B cell (primary cell): ENCODE measurements around the gene DPYSL3. TPM values are rescaled to one million over a fixed set of nuclear protein-coding genes. Genes with fewer than 3 reads are reported as not detected.

ENCODE experiments used
- ATAC-seq: fragments of 200-7000 bp; cut with Tn5 transposase; one replicate; pipeline ENCODE4 v1.10.0; 2021; ENCODE audit warnings: low read depth, mild to moderate bottlenecking, moderate number of reproducible peaks, moderate library complexity
- CTCF ChIA-PET: fragments of 350-600 bp; sonication (Branson Sonifier 250); formaldehyde crosslinking; loops from one replicate; lab custom pipeline; 2021; ENCODE audit warnings: antibody characterized with exemption, inconsistent platforms; lab: Charles Lee
- POLR2A ChIA-PET: fragments of 350-600 bp; sonication (Branson Sonifier 250); formaldehyde crosslinking; loops from one replicate; lab custom pipeline; 2021; ENCODE audit warnings: antibody characterized with exemption; lab: Charles Lee
- DNase-seq: peaks from one replicate; pipeline ENCODE4 v3.0.0; 2013
- H2AFZ ChIP-seq: 2 replicates; pipeline ENCODE4 v1.6.1; 2012; ENCODE audit warnings: mild to moderate bottlenecking, low read depth, low read length; ENCODE audit not compliant: insufficient read depth, poor library complexity, severe bottlenecking
- H3K27ac ChIP-seq, 2 donors: 1 replicate in 1 of 2; 2 replicates in 1 of 2; pipeline ENCODE4 v1.5.1; 2012 to 2013; ENCODE audit warnings: low read length in 2 of 2, mild to moderate bottlenecking in 2 of 2, moderate library complexity in 1 of 2
- H3K27me3 ChIP-seq, 4 experiments: fragments of 200-600 bp in 1 of 4; sonication (generic) in 1 of 4; replicated peaks in 1 of 4; 1 replicate in 2 of 4; 2 replicates in 2 of 4; pipeline versions ENCODE4 v1.6.1 to v1.7.0; 2013 to 2016; ENCODE audit warnings: low read length in 3 of 4, mild to moderate bottlenecking in 2 of 4, mixed read lengths in 1 of 4, moderate library complexity in 1 of 4; ENCODE audit not compliant: insufficient read depth in 4 of 4, control insufficient read depth in 3 of 4; ENCODE audit errors: control extremely low read depth in 1 of 4
- H3K36me3 ChIP-seq, 2 experiments: replicated peaks in 1 of 2; 1 replicate in 1 of 2; 2 replicates in 1 of 2; pipeline versions ENCODE4 v1.6.1 to v1.7.1; 2013; ENCODE audit warnings: low read length in 1 of 2; ENCODE audit not compliant: insufficient read depth in 2 of 2, control insufficient read depth in 1 of 2; ENCODE audit errors: control extremely low read depth in 1 of 2, extremely low read depth in 1 of 2
- H3K4me1 ChIP-seq, 2 donors: fragments of 200-600 bp in 1 of 2; sonication (generic) in 1 of 2; 1 replicate in 1 of 2; 2 replicates in 1 of 2; pipeline versions ENCODE4 v1.5.1 to v1.6.1; 2013 to 2017; ENCODE audit warnings: low read length in 2 of 2; ENCODE audit not compliant: control insufficient read depth in 2 of 2, insufficient read depth in 2 of 2
- H3K4me2 ChIP-seq: replicated peaks from 2 replicates; pipeline ENCODE3; 2012; ENCODE audit warnings: mild to moderate bottlenecking, low read depth, low read length; ENCODE audit not compliant: poor library complexity, severe bottlenecking
- H3K4me3 ChIP-seq, 5 experiments: fragments of 200-600 bp in 1 of 5; sonication (generic) in 1 of 5; 1 replicate in 3 of 5; 2 replicates in 2 of 5; pipeline versions ENCODE4 v1.5.1 to v1.7.0; 2011 to 2016; ENCODE audit warnings: low read length in 4 of 5, mild to moderate bottlenecking in 4 of 5, low read depth in 2 of 5, control low read depth in 1 of 5, moderate library complexity in 1 of 5; ENCODE audit not compliant: insufficient read depth in 1 of 5; ENCODE audit errors: control extremely low read depth in 1 of 5, extremely low read depth in 1 of 5
- H3K79me2 ChIP-seq: fragments of 200-600 bp; sonication (generic); one replicate; pipeline ENCODE4 v1.6.0; 2016; ENCODE audit warnings: low read length; ENCODE audit not compliant: control insufficient read depth, insufficient read depth
- H3K9ac ChIP-seq: fragments of 200-600 bp; sonication (generic); 2 replicates; pipeline ENCODE4 v1.6.1; 2017; ENCODE audit warnings: mild to moderate bottlenecking, low read length, moderate library complexity
- H3K9me3 ChIP-seq, 3 donors: one replicate each; pipeline versions ENCODE4 v1.6.1 to v1.7.1; 2013; ENCODE audit warnings: low read length in 2 of 3; ENCODE audit not compliant: control insufficient read depth in 2 of 3, insufficient read depth in 1 of 3; ENCODE audit errors: control extremely low read depth in 1 of 3
- H4K20me1 ChIP-seq: 2 replicates; pipeline ENCODE4 v1.6.0; 2012; ENCODE audit warnings: mild to moderate bottlenecking, low read length; ENCODE audit not compliant: insufficient read depth, control insufficient read depth, poor library complexity, severe bottlenecking
- H3K27ac Mint-ChIP-seq: one replicate; pipeline ENCODE4 v1.8.0; 2021; ENCODE audit warnings: mixed read lengths
- H3K27me3 Mint-ChIP-seq: one replicate; pipeline ENCODE4 v1.8.0; 2021; ENCODE audit warnings: mixed read lengths
- H3K4me1 Mint-ChIP-seq: one replicate; pipeline ENCODE4 v1.8.0; 2021; ENCODE audit warnings: mixed read lengths
- H3K4me3 Mint-ChIP-seq: one replicate; pipeline ENCODE4 v1.8.0; 2021; ENCODE audit warnings: mixed read lengths
- H3K9me3 Mint-ChIP-seq: one replicate; pipeline ENCODE4 v1.8.0; 2022; ENCODE audit warnings: mixed read lengths; ENCODE audit not compliant: insufficient read depth
- CTCF ChIP-seq: fragments of 200-600 bp; IDR thresholded peaks from one replicate; pipeline ENCODE4 v1.8.0; 2022; ENCODE audit warnings: antibody characterized with exemption, mild to moderate bottlenecking
- EZH2 ChIP-seq: IDR thresholded peaks from 2 replicates; pipeline ENCODE4 v1.6.1; 2012; ENCODE audit warnings: borderline replicate concordance, low read depth, mild to moderate bottlenecking, moderate library complexity, low read length; ENCODE audit not compliant: insufficient read depth, poor library complexity, severe bottlenecking
- WGBS: methylation state at CpG from one replicate; pipeline ENCODE4 v1.1.5; 2013; ENCODE audit warnings: missing lambda C conversion rate; ENCODE audit not compliant: insufficient coverage; 5-methylcytosine and 5-hydroxymethylcytosine counted together
- intact Hi-C: fragments of 100-400 bp; cut with micrococcal nuclease; formaldehyde crosslinking; loops from one replicate; pipeline ENCODE4 v1.10.0; 2022
- polyA plus RNA-seq: library from polyadenylated mRNA; depleted of rRNA; stranded (reverse); fragments of >200 nt; gene quantifications from 2 replicates; pipeline ENCODE4 v1.2.3, GENCODE V29; 2012
- total RNA-seq, 2 donors: library from RNA; stranded (reverse); fragments of 120-200 nt in 1 of 2; gene quantifications; 1 replicate in 1 of 2; 2 replicates in 1 of 2; pipeline versions ENCODE4 v1.2.3 to v1.2.4, GENCODE V29; 2013 to 2022

The DPYSL3 gene
- total and polyA plus RNA-seq, 2 donors (not counting 1 experiment from before 2014, with no cell fraction given) = not detected

GRCh38 chr5:147349241-147349640 is 160.6 kb downstream of the DPYSL3 start:
- no peaks in the 10 kb centered on the region for H3K4me1 ChIP-seq
- H3K36me3 ChIP-seq = no peaks in the 10 kb centered on the region
- intact Hi-C loops = no loop called here
- CTCF ChIA-PET = no interaction called here
- Mint-ChIP-seq H3K4me1 (no peaks in the 10 kb centered on the region), H3K27ac (no peak overlapping the region), H3K9me3 (no peaks in the 10 kb centered on the region), H3K4me3 (no peak overlapping the region), H3K27me3 (no peaks in the 10 kb centered on the region)
- H2AFZ ChIP-seq = no peak overlapping the region
- H3K27ac ChIP-seq = no peak overlapping the region
- ATAC-seq (no peak), DNase-seq (no peak)
- no peaks in the 10 kb centered on the region for H4K20me1 ChIP-seq
- no peaks in the 10 kb centered on the region for H3K79me2 ChIP-seq
- no peak for TF ChIP-seq CTCF
- no peak for TF ChIP-seq EZH2
- H3K4me3 ChIP-seq = no peak overlapping the region
- H3K27me3 ChIP-seq = peaks cover 0 to 4% (median 0%) of the 10 kb centered on the region in 4 experiments
- no peak overlapping the region for H3K4me2 ChIP-seq
- WGBS = no CpG with 5 or more reads among the region's 2 CpGs
- peaks cover 0 to 2% (median 0%) of the 10 kb centered on the region in 3 donors for H3K9me3 ChIP-seq
- no peak overlapping the region for H3K9ac ChIP-seq
- POLR2A ChIA-PET = no interaction called here

GRCh38 chr5:147348451-147348850 is 161.4 kb downstream of the DPYSL3 start:
- Histone ChIP-seq H3K4me2 (no peak overlapping the region), H3K27ac (no peak overlapping the region), H3K36me3 (no peaks in the 10 kb centered on the region), H3K4me1 (no peaks in the 10 kb centered on the region), H3K4me3 (no peak overlapping the region), H3K27me3 (peaks cover 0 to 4% (median 0%) of the 10 kb centered on the region in 4 experiments), H3K9ac (no peak overlapping the region), H4K20me1 (no peaks in the 10 kb centered on the region), H3K79me2 (no peaks in the 10 kb centered on the region), H3K9me3 (peaks cover 0 to 2% (median 0%) of the 10 kb centered on the region in 3 donors), H2AFZ (no peak overlapping the region)
- no peak for DNase-seq
- intact Hi-C loops = no loop called here
- CTCF ChIA-PET = no interaction called here
- POLR2A ChIA-PET = no interaction called here
- H3K4me1 Mint-ChIP-seq = no peaks in the 10 kb centered on the region
- ATAC-seq = no peak
- 80% methylated on average over 2 of the region's 5 CpGs for WGBS
- no peak overlapping the region for H3K27ac Mint-ChIP-seq
- TF ChIP-seq CTCF = no peak
- TF ChIP-seq EZH2 = no peak
- H3K27me3 Mint-ChIP-seq = no peaks in the 10 kb centered on the region
- H3K4me3 Mint-ChIP-seq = no peak overlapping the region
- no peaks in the 10 kb centered on the region for H3K9me3 Mint-ChIP-seq
